ENCODE data around the gene LPP.

DNA sequence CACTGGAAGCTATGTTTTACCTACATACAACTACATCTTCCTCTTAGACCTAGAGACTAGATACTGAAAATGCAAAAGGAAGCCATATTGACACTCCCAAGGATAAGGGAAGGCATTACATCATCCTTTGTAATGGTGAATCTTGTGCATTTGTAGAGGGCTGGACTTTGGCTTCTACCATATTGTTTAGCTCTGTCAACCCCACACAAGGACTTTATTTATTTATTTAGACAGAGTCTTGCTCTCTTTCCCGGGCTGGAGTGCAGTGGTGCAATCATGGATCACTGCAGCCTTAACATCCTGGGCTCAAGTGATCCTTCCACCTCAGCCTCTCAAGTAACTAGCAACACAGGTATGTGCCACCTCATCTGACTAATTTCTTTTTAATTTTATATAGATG is 686.3 kb downstream of the LPP start:
- TF ChIP-seq POLR2AphosphoS5 (IDR thresholded peaks at IDR 0.05; ENCODE audit: borderline replicate concordance, low read depth, low read length) (no peak), EZH2 (IDR thresholded peaks at IDR 0.05) (no peak), FOXP2 (optimal IDR thresholded peaks at IDR 0.05; ENCODE audit: control extremely low read depth, extremely low read length, insufficient read depth) (no peak)

All from SK-N-MC (cell line).